ENCODE data around the gene CD9. TPM values are rescaled to one million over a fixed set of nuclear protein-coding genes. Genes with fewer than 3 reads are reported as not detected.

CD9 gene
- total RNA-seq, 1 donor from 2014 or later, result 55.5 TPM

GRCh38 chr12:6213969-6214368 lies 13.8 kb downstream of the CD9 start:
- no peaks in the 10 kb centered on the region for H3K9me3 ChIP-seq (replicated peaks)
- no peak overlapping the region for H3K4me3 ChIP-seq
- H3K27ac ChIP-seq (replicated peaks), result peak overlapping the region; percentile 90
- no peaks in the 10 kb centered on the region for H3K27me3 ChIP-seq (ENCODE audit: low read depth)
- intact Hi-C loops (cut with micrococcal nuclease), result no loop called here
- TF ChIP-seq CTCF (IDR thresholded peaks at IDR 0.05; ENCODE audit: borderline replicate concordance), result no peak
- H3K4me1 ChIP-seq, result peaks cover 99% of the 10 kb centered on the region
- DNase-seq, result no peak
- peaks cover 26% of the 10 kb centered on the region for H3K36me3 ChIP-seq

GRCh38 chr12:6214633-6215032 lies 14.4 kb downstream of the CD9 start:
- H3K27ac ChIP-seq (replicated peaks), result peak overlapping the region; percentile 90
- no peak for DNase-seq
- H3K4me1 ChIP-seq, result peaks cover 99% of the 10 kb centered on the region
- no peaks in the 10 kb centered on the region for H3K27me3 ChIP-seq (ENCODE audit: low read depth)
- H3K36me3 ChIP-seq, result peaks cover 22% of the 10 kb centered on the region
- no peaks in the 10 kb centered on the region for H3K9me3 ChIP-seq (replicated peaks)
- intact Hi-C loops (cut with micrococcal nuclease), result no loop called here
- TF ChIP-seq CTCF (IDR thresholded peaks at IDR 0.05; ENCODE audit: borderline replicate concordance), result no peak
- H3K4me3 ChIP-seq, result no peak overlapping the region

- DNase-seq, result no peak
- no peaks in the 10 kb centered on the region for H3K9me3 ChIP-seq (replicated peaks)
- TF ChIP-seq CTCF (IDR thresholded peaks at IDR 0.05; ENCODE audit: borderline replicate concordance), result no peak
- H3K27ac ChIP-seq (replicated peaks), result peak overlapping the region; percentile 90
- peaks cover 22% of the 10 kb centered on the region for H3K36me3 ChIP-seq
- no peaks in the 10 kb centered on the region for H3K27me3 ChIP-seq (ENCODE audit: low read depth)
- intact Hi-C loops (cut with micrococcal nuclease), result no loop called here
- peaks cover 99% of the 10 kb centered on the region for H3K4me1 ChIP-seq
- no peak overlapping the region for H3K4me3 ChIP-seq
Measured at GRCh38 chr12:6215120-6215807, 15.1 kb downstream of the CD9 start.

GRCh38 chr12:6215932-6216494 lies 15.8 kb downstream of the CD9 start:
- no peak for TF ChIP-seq CTCF (IDR thresholded peaks at IDR 0.05; ENCODE audit: borderline replicate concordance)
- H3K9me3 ChIP-seq (replicated peaks), result no peaks in the 10 kb centered on the region
- peaks cover 99% of the 10 kb centered on the region for H3K4me1 ChIP-seq
- peak overlapping the region; percentile 90 for H3K27ac ChIP-seq (replicated peaks)
- intact Hi-C loops (cut with micrococcal nuclease), result no loop called here
- no peak overlapping the region for H3K4me3 ChIP-seq
- peaks cover 22% of the 10 kb centered on the region for H3K36me3 ChIP-seq
- H3K27me3 ChIP-seq (ENCODE audit: low read depth), result no peaks in the 10 kb centered on the region
- no peak for DNase-seq

GRCh38 chr12:6216581-6216980 lies 16.4 kb downstream of the CD9 start:
- Histone ChIP-seq H3K27me3 (ENCODE audit: low read depth) (no peaks in the 10 kb centered on the region), H3K36me3 (peaks cover 21% of the 10 kb centered on the region), H3K27ac (replicated peaks) (peak overlapping the region; percentile 90), H3K9me3 (replicated peaks) (no peaks in the 10 kb centered on the region), H3K4me1 (peaks cover 99% of the 10 kb centered on the region), H3K4me3 (no peak overlapping the region)
- intact Hi-C loops (cut with micrococcal nuclease), result no loop called here
- no peak for TF ChIP-seq CTCF (IDR thresholded peaks at IDR 0.05; ENCODE audit: borderline replicate concordance)
- no peak for DNase-seq

Data from left ventricle myocardium inferior (tissue), 1 donor.